ENCODE data around the gene KLC3.
"Not testable (repeated sequence)": the region's sequence is repeated elsewhere in the genome, so short reads cannot be mapped to it uniquely, and the experiment has no call there.

KLC3 gene

GRCh38 chr19:45315304-45315703 lies 25.2 kb upstream of the KLC3 start:
- FAIRE-seq (no peak), DNase-seq (ENCODE audit: low spot score) (no peak)

DNA sequence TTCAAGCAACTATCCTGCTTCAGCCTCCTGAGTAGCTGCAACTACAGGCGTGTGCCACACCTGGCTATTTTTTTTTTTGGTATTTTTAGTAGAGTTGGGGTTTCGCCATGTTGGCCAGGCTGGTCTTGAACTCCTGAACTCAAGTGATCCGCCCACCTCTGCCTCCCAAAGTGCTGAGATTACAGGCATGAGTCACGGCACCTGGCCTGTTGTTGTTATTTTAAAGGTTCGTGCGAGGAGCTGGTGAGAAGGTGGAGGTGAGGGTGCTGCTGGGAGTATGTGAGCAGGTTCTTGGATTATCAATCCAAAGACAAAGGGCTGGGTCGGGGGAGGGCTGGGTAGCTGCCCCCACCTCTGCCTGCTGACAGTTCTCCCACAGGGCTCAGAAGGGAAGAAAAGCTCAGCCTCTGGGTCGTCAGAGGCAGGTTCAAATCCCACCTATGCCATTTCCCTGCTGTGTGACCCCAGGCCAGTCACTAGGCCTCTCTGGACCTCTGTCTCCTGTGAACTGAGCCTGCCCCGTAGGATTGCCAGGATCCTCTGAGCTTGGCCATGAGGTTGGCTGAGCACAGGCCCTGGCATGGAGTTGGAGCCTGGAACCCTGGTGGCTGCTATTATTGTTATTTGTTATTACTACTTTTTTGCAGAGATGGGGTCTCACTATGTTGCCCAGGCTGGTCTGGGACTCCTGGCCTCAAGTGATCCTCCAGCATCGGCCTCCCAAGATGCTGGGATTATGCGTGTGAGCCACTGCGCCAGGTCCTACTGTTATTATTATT lies 19.4 kb upstream of the KLC3 start:
- DNase-seq (ENCODE audit: low spot score) (no peak), FAIRE-seq (no peak)

DNA sequence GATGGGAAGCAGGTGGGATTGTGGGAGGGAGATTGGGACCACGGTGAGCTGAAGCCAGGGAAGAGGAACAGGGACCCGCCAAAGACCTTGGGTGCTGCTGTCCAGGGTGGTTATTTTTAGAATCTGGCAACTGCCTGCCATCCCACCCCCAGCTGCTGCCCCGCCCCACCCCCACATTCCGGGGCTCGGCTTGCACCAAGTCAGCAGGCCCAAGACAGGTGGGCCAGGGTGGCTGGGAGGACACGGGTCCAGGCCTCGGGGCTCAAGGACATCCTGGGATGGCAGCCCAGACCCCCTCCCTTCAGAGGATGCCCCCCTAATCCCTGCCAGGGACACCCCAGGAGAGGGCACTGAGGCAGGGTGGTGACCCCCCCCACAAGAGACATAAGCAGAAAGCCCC lies 18.7 kb upstream of the KLC3 start:
- FAIRE-seq (no peak), DNase-seq (ENCODE audit: low spot score) (no peak)

- DNase-seq (ENCODE audit: low spot score) (no peak), FAIRE-seq (no peak)
These were observed 18.2 kb upstream of the KLC3 start for GRCh38 chr19:45322311-45322710.

- FAIRE-seq (no peak), DNase-seq (ENCODE audit: low spot score) (no peak)
These were observed 17.7 kb upstream of the KLC3 start, which contains the start of gene CKM for GRCh38 chr19:45322744-45323281. TSS of gene CKM (minus strand) at chr19:45322875. CDS start at chr19:45319713, 3,162 bp downstream.

- FAIRE-seq (no peak), DNase-seq (ENCODE audit: low spot score) (no peak)
These were observed 16.9 kb upstream of the KLC3 start for GRCh38 chr19:45323671-45324081.

DNA sequence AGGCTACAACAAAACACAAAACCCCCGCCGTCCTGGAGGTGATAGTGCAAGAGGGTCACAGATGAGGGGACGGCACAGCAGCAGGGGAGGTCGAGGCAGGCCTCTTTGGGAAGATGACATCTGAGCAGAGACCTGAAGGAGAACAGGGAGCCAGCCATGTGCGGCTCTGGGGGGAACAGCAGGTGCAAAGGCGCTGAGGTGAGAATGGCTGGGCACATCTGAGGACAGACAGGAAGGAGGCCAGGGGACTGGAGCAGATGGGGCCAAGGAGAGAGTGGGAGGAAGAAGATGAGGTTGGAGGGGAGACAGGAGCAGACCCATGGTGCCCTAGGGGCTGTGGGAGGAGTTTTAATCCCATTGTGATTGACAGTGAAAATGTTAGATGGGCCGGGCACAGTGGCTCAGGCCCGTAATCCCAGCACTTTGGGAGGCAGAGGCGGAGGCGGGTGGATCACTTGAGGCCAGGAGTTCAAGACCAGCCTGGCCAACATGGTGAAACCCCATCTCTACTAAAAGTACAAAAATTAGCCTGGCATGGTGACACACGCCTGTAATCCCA lies 16.1 kb upstream of the KLC3 start:
- DNase-seq (ENCODE audit: low spot score) (no peak), FAIRE-seq (no peak)

- FAIRE-seq: no peak
- DNase-seq (ENCODE audit: low spot score): no peak
These were observed 13.0 kb upstream of the KLC3 start for GRCh38 chr19:45327404-45328143.

DNA sequence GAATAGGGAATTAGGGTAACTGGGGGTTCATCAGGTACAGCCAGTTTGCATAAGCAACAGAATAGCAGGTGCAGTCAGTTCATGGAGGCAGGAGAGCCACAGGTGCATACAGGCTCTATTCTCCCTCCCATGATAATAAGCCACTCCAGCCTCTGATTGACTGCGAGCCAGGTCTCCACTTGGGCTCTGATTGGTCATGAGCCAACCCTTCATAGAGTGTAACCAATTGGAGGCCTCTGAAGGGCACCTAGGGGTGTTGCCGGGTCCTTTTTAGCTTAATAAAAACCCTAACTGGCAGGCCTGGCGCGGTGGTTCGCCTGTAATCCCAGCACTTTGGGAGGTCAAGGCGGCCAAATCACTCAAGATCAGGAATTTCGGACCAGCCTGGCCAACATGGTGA lies 9.1 kb upstream of the KLC3 start:
- DNase-seq (ENCODE audit: low spot score) (no peak), FAIRE-seq (no peak)

- DNase-seq (ENCODE audit: low spot score) (no peak), FAIRE-seq (no peak)
These were observed 6.8 kb upstream of the KLC3 start for GRCh38 chr19:45333609-45334303.

DNA sequence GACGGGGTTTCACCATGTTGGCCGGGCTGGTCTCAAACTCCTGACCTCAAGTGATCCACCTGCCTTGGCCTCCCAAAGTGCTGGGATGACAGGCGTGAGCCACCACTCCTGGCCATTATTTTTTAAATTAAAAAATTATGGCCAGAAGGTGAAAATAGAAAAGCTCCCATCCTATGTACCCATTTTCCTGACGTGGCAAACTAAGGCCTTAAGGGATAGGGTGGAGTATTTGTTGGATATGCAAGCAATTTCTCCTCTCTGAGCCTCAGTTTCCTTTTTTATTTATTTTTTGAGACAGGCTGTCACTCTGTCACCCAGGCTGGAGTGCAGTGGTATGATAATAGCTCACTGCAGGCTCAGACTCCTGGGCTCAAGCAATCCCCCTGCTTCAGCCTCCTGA lies 5.7 kb upstream of the KLC3 start:
- not testable (repeated sequence) for DNase-seq (ENCODE audit: low spot score)

GRCh38 chr19:45336696-45337251 lies 3.8 kb upstream of the KLC3 start:
- FAIRE-seq: no peak
- no peak for DNase-seq (ENCODE audit: low spot score)

More for the DNA sequence above, 5.7 kb upstream of the KLC3 start:
- not testable (repeated sequence) for FAIRE-seq

DNA sequence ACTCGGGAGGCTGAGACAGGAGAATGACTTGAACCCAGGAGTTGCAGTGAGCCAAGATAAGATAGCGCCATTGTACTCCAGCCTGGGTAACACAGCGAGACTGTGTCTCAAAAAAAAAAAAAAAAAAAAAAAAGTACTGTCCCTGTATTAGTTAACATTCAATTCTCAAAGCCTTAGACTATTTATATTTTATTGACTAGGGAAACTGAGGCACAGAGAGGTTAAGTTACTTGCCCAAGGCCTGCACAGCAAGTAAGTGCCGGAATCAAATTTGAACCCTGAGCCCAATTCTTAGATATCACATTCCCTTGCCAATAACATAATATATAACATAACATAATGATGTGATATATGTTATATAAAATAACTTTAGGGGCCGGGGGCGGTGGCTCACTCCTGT lies 921 bp upstream of the KLC3 start:
- DNase-seq (ENCODE audit: low spot score) (no peak), FAIRE-seq (no peak)

GRCh38 chr19:45340899-45341453 lies 426 bp downstream of the KLC3 start:
- FAIRE-seq (peak; percentile 70), DNase-seq (ENCODE audit: low spot score) (no peak)

GRCh38 chr19:45342911-45343310 lies 2.4 kb downstream of the KLC3 start:
- DNase-seq (ENCODE audit: low spot score) (no peak), FAIRE-seq (no peak)

DNA sequence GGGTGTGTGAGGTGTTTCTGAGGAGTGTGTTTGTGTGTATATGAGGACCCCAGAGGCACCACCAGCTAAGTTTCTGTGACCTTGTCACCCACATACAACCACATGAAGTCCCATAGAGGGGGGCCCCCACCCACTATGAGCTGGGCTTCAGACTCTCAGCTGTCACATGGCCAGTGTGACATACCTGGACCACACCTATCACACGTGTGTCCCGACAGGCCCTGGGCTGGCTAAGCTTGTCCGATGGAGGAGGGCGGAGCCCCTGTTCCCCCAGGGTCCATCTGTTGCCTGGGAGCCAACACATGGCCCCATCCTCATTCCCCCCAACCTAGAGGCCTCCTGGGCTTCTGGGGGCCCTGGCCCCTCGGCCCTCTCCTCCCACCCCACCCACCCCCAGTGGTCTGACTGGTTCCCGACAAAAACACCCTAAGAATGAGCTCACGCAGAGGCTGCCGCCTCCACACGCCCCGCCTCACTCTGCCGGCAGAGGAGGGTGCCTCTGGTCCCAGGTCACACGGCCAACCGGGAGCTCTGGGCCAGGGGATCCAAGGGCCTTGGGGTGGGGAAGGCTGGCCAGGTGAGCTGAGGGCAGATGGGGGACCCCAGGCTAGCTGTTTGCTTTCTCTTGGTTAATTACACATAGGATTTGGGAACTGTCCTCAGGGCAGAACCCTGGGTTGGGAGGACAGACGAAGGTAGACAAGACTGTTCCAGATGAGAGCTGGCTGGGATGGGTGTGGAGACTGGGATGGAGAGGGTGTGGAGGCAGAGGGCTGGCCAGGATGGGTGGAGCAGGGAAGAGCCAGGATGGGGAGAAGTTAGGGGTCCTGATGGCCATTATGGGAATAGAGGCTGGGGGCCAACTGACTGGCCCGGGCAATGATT lies 4.3 kb downstream of the KLC3 start:
- DNase-seq (ENCODE audit: low spot score): no peak
- FAIRE-seq: no peak

- DNase-seq (ENCODE audit: low spot score) (no peak), FAIRE-seq (no peak)
These were observed 4.9 kb downstream of the KLC3 start for GRCh38 chr19:45345506-45345860.

GRCh38 chr19:45346449-45346848 lies 5.9 kb downstream of the KLC3 start:
- FAIRE-seq: no peak
- DNase-seq (ENCODE audit: low spot score): no peak

DNA sequence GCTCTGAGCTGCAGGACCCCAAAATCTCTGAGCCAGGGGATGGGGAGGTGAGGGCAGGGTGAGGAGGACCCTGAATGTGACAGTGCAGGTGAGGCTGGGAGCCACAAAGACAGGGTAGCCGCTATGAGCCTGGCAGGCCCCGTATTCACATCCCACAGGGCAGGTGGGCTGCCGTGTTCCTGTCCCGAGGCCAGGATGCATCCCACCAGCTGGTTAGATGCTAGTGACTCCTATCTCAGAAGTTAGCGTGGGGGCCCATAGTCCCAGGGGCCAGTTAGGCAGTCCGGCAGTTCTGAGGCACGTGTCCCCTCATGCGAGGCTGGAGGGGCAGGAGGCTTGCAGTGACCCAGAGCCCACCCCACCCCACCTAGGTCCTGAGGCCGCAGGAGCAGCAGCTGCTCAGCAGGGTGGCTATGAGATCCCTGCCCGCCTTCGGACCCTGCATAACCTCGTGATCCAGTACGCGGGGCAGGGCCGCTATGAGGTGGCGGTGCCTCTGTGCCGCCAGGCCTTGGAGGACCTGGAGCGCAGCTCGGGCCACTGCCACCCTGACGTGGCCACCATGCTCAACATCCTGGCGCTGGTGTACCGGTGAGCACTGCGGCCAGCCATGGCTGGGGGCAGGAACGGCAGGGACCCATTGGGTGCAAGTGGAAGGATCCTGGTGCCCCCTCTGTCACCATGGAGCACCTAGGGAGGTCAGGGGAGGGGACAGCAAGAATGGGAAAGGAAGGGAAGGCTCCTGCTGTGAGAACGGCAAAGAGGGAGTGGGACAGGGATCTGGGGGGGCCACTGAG lies 7.2 kb downstream of the KLC3 start:
- DNase-seq (ENCODE audit: low spot score) (no peak), FAIRE-seq (peak; percentile 13)
